HEK293 (cell line): ENCODE measurements around the gene ATP5F1B.

Experiments used
- CTCF ChIA-PET: fragments of 350-600 bp; formaldehyde crosslinking; extraction: SDS; loops from one replicate; lab custom pipeline; 2021; ENCODE audit warnings: antibody characterized with exemption; lab: Yijun Ruan, JAX
- POLR2A ChIA-PET: fragments of 300-600 bp; formaldehyde crosslinking; extraction: SDS; loops from one replicate; lab custom pipeline; 2020; ENCODE audit warnings: antibody characterized with exemption, inconsistent platforms; lab: Yijun Ruan, JAX
- H3K27ac ChIP-seq: fragments of 200-500 bp; sonication (Bioruptor generic); 2 replicates; pipeline ENCODE4 v1.5.1; 2014; ENCODE audit warnings: low read depth, low read length, control low read depth, inconsistent platforms; ENCODE audit errors: extremely low read depth
- H3K36me3 ChIP-seq, 2 experiments: fragments of 200-500 bp in 1 of 2; sonication (Bioruptor generic) in 1 of 2; 1 replicate in 1 of 2; 2 replicates in 1 of 2; pipeline ENCODE4 v1.5.1; 2014 to 2017; ENCODE audit warnings: inconsistent platforms in 2 of 2, low read length in 2 of 2; ENCODE audit not compliant: control insufficient read depth in 2 of 2, insufficient read depth in 1 of 2
- H3K4me1 ChIP-seq: fragments of 200-500 bp; sonication (Bioruptor generic); 2 replicates; pipeline ENCODE4 v1.5.1; 2014; ENCODE audit warnings: mild to moderate bottlenecking, low read length, inconsistent platforms; ENCODE audit not compliant: control insufficient read depth, insufficient read depth
- H3K4me3 ChIP-seq: 2 replicates; pipeline ENCODE4 v1.5.1; 2011; ENCODE audit warnings: low read depth, mild to moderate bottlenecking, control low read depth, low read length, moderate library complexity
- H3K9me3 ChIP-seq: fragments of 200-500 bp; sonication (Bioruptor generic); 2 replicates; pipeline ENCODE4 v1.5.1; 2014; ENCODE audit warnings: low read depth, low read length, inconsistent platforms; ENCODE audit not compliant: control insufficient read depth, insufficient read depth
- HOXC10 ChIP-seq: sonication (generic); formaldehyde crosslinking; IDR thresholded peaks from 2 replicates; pipeline ENCODE4 v1.8.1; 2023; ENCODE audit warnings: mild to moderate bottlenecking, missing genetic modification reagents
- MEIS1 ChIP-seq: sonication (generic); formaldehyde crosslinking; IDR thresholded peaks from 2 replicates; pipeline ENCODE4 v1.8.1; 2022; ENCODE audit warnings: missing genetic modification reagents, mild to moderate bottlenecking, borderline replicate concordance
- MYNN ChIP-seq: fragments of 450-650 bp; formaldehyde crosslinking; IDR thresholded peaks from 2 replicates; pipeline ENCODE4 v1.5.1; 2016; ENCODE audit warnings: missing biosample characterization, missing genetic modification characterization, borderline replicate concordance
- OSR2 ChIP-seq: fragments of 450-650 bp; formaldehyde crosslinking; IDR thresholded peaks from 2 replicates; pipeline ENCODE4 v1.5.1; 2016; ENCODE audit warnings: missing biosample characterization, missing genetic modification characterization
- PRDM6 ChIP-seq: fragments of 450-650 bp; formaldehyde crosslinking; IDR thresholded peaks from 2 replicates; pipeline ENCODE4 v1.5.1; 2017; ENCODE audit warnings: missing biosample characterization, missing genetic modification characterization
- ZBTB44 ChIP-seq: fragments of 450-650 bp; IDR thresholded peaks from 2 replicates; pipeline ENCODE4 v1.5.1; 2018; ENCODE audit warnings: missing biosample characterization, mild to moderate bottlenecking, missing genetic modification characterization
- ZBTB6 ChIP-seq: fragments of 450-650 bp; formaldehyde crosslinking; IDR thresholded peaks from 2 replicates; pipeline ENCODE4 v1.5.1; 2017; ENCODE audit warnings: missing biosample characterization, missing genetic modification characterization
- ZNF157 ChIP-seq: fragments of 450-650 bp; formaldehyde crosslinking; IDR thresholded peaks from 2 replicates; pipeline ENCODE4 v1.5.1; 2016; ENCODE audit warnings: missing biosample characterization, missing genetic modification characterization
- ZNF16 ChIP-seq: fragments of 450-650 bp; formaldehyde crosslinking; IDR thresholded peaks from 2 replicates; pipeline ENCODE4 v1.5.1; 2016; ENCODE audit warnings: low read depth, missing biosample characterization, missing genetic modification characterization
- ZNF202 ChIP-seq: fragments of 450-650 bp; formaldehyde crosslinking; IDR thresholded peaks from 2 replicates; pipeline ENCODE4 v1.5.1; 2016; ENCODE audit warnings: missing biosample characterization, missing genetic modification characterization, borderline replicate concordance
- ZNF426 ChIP-seq: fragments of 450-650 bp; formaldehyde crosslinking; IDR thresholded peaks from 2 replicates; pipeline ENCODE4 v1.5.1; 2017; ENCODE audit warnings: missing biosample characterization, missing genetic modification characterization, mild to moderate bottlenecking, inconsistent platforms, moderate library complexity
- ZNF433 ChIP-seq: fragments of 450-650 bp; formaldehyde crosslinking; IDR thresholded peaks from 2 replicates; pipeline ENCODE4 v1.5.1; 2016; ENCODE audit warnings: missing biosample characterization, missing genetic modification characterization, low read depth
- TF ChIP-seq, protein P1 (sequence below): fragments of 450-650 bp; formaldehyde crosslinking; IDR thresholded peaks from 2 replicates; pipeline ENCODE4 v1.5.1; 2016; ENCODE audit warnings: missing biosample characterization, missing genetic modification characterization
- TF ChIP-seq, protein P2 (sequence below): fragments of 450-650 bp; formaldehyde crosslinking; IDR thresholded peaks from 2 replicates; pipeline ENCODE4 v1.5.1; 2016; ENCODE audit warnings: missing biosample characterization, missing genetic modification characterization

The ATP5F1B gene

DNA sequence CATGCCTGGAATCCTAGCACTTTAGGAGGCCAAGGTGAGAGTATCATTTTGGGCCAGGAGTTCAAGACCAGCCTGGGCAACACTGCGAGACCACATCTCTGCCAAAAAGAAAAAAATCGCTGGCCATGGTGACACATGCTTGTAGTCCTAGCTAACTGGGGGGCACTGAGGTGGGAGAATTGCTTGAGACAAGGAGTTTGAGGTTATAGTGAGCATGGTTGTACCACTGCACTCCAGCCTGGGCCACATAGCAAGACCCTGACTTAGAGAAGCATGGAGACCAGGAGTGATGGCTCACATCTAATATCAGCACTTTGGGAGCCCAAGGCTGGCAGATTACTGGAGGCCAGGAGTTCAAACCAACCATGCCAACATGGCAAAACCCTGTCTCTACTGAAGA is 33.1 kb upstream of the ATP5F1B start (continued):
- TF ChIP-seq ZNF433 (tag by site-specific recombination) = no peak
- TF ChIP-seq, all 188 proteins: peak for 4

GRCh38 chr12:56677680-56678079 is 31.9 kb upstream of the ATP5F1B start:
- TF ChIP-seq ZNF157 (tag by site-specific recombination) (no peak), ZNF16 (tag by site-specific recombination) (no peak), ZBTB44 (0 out of 2 replicates have a peak, but pooled peaks have one; percentile 15), MEIS1 (CRISPR knock-in tag) (no peak), PRDM6 (peak; percentile 58; the same call in 1 of the 2 replicates), ZNF202 (no peak)
- H3K36me3 ChIP-seq = peaks cover 34 to 49% of the 10 kb centered on the region in 2 experiments; a peak in 2 of 3 replicates
- H3K27ac ChIP-seq = no peak overlapping the region
- ChIA-PET CTCF (interaction anchor here (0.5 to 0.8 kb wide), 3 partner anchors 44 to 324 kb away, joined by 3 to 6 read pairs (median 3); no protein-coding TSS in a partner anchor), POLR2A (interaction anchor here (0.6 to 2.2 kb wide), 4 partner anchors 11 to 32 kb away, joined by 4 to 14 read pairs (median 4); partner anchors contain the start of gene PTGES3)
- no peak overlapping the region for H3K4me3 ChIP-seq
- peaks cover 8% of the 10 kb centered on the region for H3K4me1 ChIP-seq
- H3K9me3 ChIP-seq = no peaks in the 10 kb centered on the region

GRCh38 chr12:56676851-56677580 is 31.2 kb upstream of the ATP5F1B start:
- ChIA-PET CTCF (interaction anchor here (0.5 kb wide), 2 partner anchors 43 to 76 kb away, joined by 3 to 6 read pairs; no protein-coding TSS in a partner anchor), POLR2A (interaction anchor here (0.6 to 1.6 kb wide), 3 partner anchors 11 to 32 kb away, joined by 4 to 5 read pairs (median 4); partner anchors contain the start of gene PTGES3)
- peaks cover 37 to 50% of the 10 kb centered on the region in 2 experiments; a peak in 2 of 3 replicates for H3K36me3 ChIP-seq
- TF ChIP-seq, protein P1, sequence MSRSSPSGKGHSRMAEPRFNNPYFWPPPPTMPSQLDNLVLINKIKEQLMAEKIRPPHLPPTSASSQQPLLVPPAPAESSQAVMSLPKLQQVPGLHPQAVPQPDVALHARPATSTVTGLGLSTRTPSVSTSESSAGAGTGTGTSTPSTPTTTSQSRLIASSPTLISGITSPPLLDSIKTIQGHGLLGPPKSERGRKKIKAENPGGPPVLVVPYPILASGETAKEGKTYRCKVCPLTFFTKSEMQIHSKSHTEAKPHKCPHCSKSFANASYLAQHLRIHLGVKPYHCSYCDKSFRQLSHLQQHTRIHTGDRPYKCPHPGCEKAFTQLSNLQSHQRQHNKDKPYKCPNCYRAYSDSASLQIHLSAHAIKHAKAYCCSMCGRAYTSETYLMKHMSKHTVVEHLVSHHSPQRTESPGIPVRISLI = peak; percentile 82
- TF ChIP-seq HOXC10 (CRISPR knock-in tag) = no peak
- H3K4me1 ChIP-seq = peaks cover 8% of the 10 kb centered on the region
- no peak overlapping the region for H3K4me3 ChIP-seq
- H3K27ac ChIP-seq = no peak overlapping the region
- no peaks in the 10 kb centered on the region for H3K9me3 ChIP-seq

DNA sequence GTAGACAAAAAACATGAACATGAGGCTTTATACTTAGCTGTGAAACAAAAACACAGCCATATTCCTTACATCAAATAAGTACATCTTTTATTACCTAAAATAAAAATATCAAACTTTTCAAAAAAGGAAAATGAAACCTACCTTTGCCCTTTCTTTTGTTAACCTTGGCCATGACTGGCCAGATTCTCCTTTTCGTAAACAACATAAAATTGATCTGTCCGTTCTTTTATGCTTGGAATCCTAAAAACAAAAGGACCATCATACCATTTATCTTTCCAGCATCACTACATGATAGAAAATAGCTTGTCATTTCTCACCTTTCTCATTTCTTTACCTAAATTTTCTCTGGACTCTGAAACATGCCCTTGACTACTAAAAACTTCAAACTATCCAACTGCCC is 25.8 kb upstream of the ATP5F1B start:
- no peak for TF ChIP-seq MYNN
- TF ChIP-seq, protein P2, sequence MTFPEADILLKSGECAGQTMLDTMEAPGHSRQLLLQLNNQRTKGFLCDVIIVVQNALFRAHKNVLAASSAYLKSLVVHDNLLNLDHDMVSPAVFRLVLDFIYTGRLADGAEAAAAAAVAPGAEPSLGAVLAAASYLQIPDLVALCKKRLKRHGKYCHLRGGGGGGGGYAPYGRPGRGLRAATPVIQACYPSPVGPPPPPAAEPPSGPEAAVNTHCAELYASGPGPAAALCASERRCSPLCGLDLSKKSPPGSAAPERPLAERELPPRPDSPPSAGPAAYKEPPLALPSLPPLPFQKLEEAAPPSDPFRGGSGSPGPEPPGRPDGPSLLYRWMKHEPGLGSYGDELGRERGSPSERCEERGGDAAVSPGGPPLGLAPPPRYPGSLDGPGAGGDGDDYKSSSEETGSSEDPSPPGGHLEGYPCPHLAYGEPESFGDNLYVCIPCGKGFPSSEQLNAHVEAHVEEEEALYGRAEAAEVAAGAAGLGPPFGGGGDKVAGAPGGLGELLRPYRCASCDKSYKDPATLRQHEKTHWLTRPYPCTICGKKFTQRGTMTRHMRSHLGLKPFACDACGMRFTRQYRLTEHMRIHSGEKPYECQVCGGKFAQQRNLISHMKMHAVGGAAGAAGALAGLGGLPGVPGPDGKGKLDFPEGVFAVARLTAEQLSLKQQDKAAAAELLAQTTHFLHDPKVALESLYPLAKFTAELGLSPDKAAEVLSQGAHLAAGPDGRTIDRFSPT (tag by site-specific recombination) = no peak
- TF ChIP-seq ZNF426 (tag by site-specific recombination) = no peak
- no peak for TF ChIP-seq ZBTB6 (tag by site-specific recombination)
- no peak for TF ChIP-seq OSR2 (tag by site-specific recombination)
- Histone ChIP-seq H3K9me3 (no peaks in the 10 kb centered on the region), H3K27ac (no peak overlapping the region), H3K36me3 (peaks cover 68 to 76% of the 10 kb centered on the region in 2 experiments), H3K4me3 (no peak overlapping the region), H3K4me1 (0 out of 2 replicates have a peak, but pooled peaks cover 2% of the 10 kb centered on the region)
- ChIA-PET CTCF (interaction anchor here (0.6 to 2.8 kb wide), 5 partner anchors 13 to 543 kb away, joined by 3 to 12 read pairs (median 4); no protein-coding TSS in a partner anchor), POLR2A (no interaction called here)
